ENCODE results near the gene TRAP1. TPM values are rescaled to one million over a fixed set of nuclear protein-coding genes. Genes with fewer than 3 reads are reported as not detected.

TRAP1 gene
- total RNA-seq, 1 experiment from 2014 or later = 137 TPM

- 0 out of 2 replicates have a peak, but pooled peaks have one; percentile 7 for ATAC-seq
- in situ Hi-C loops (cut with HindIII; ENCODE audit: low pct_unique_long_range_greater_than_20kb, low sequenced_read_pairs) = no loop called here
- CTCF ChIA-PET = no interaction called here
Observed at GRCh38 chr16:3664187-3664896, 53.0 kb downstream of the TRAP1 start.

DNA sequence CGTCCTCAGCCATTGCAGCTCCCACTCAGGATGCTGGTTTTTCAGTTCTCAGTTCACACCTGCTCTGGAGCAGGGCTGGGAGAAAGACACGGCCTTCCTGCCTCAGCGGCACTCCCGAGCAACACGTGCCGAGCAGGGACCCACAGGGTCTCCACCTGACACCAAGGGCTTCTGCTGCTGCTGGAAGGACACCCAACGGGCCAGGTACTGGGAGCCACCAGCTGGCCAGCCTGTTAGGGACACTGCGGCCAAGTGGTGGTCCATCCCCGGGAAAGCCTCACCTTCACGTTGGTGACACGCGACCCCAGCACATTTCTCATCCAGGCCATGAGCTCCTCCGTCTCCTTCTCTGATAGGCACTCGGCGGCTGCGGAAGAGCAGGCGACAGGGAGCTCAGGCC lies 54.7 kb downstream of the TRAP1 start:
- BruUV-seq (replicated peaks) = no TSS peak
- ATAC-seq = no peak
- CTCF ChIA-PET = no interaction called here

More at GRCh38 chr16:3664187-3664896, 53.0 kb downstream of the TRAP1 start:
- Histone ChIP-seq H3K27ac (ENCODE audit: low read length) (no peak overlapping the region), H3K9me3 (ENCODE audit: control insufficient read depth, insufficient read depth, low read depth, low read length) (no peaks in the 10 kb centered on the region), H3K27me3 (ENCODE audit: control insufficient read depth, insufficient read depth, low read length) (no peaks in the 10 kb centered on the region), H3K4me1 (ENCODE audit: control insufficient read depth, insufficient read depth, low read length) (no peaks in the 10 kb centered on the region), H3K4me3 (ENCODE audit: low read depth in 2 of 2, low read length in 2 of 2) (no peak overlapping the region), H3K36me3 (ENCODE audit: control insufficient read depth, insufficient read depth, low read length) (peaks cover 7% of the 10 kb centered on the region)
- TF ChIP-seq REST (IDR thresholded peaks at IDR 0.05; ENCODE audit: insufficient read depth in 1 of 2, low read depth in 2 of 2, low read length in 1 of 2) (no peak), POLR2AphosphoS5 (IDR thresholded peaks at IDR 0.05; ENCODE audit: low read depth, low read length) (no peak), TCF7L2 (IDR thresholded peaks at IDR 0.05; ENCODE audit: low read depth, low read length) (no peak), CTCF (IDR thresholded peaks at IDR 0.05) (no peak), SIN3A (IDR thresholded peaks at IDR 0.05; ENCODE audit: borderline replicate concordance, insufficient read depth, low read depth, low read length) (no peak)
- POLR2A ChIA-PET = no interaction called here
- DNase-seq (ENCODE audit: low read depth, low spot score) = no peak
- intact Hi-C loops (cut with micrococcal nuclease; ENCODE audit: unreplicated experiment) = no loop called here
- no TSS peak for BruUV-seq (replicated peaks)

More for the DNA sequence above, 54.7 kb downstream of the TRAP1 start:
- POLR2A ChIA-PET = no interaction called here
- in situ Hi-C loops (cut with HindIII; ENCODE audit: low pct_unique_long_range_greater_than_20kb, low sequenced_read_pairs) = no loop called here
- Histone ChIP-seq H3K36me3 (ENCODE audit: control insufficient read depth, insufficient read depth, low read length) (peaks cover 7% of the 10 kb centered on the region), H3K27me3 (ENCODE audit: control insufficient read depth, insufficient read depth, low read length) (no peaks in the 10 kb centered on the region), H3K4me3 (ENCODE audit: low read depth in 2 of 2, low read length in 2 of 2) (no peak overlapping the region), H3K27ac (ENCODE audit: low read length) (no peak overlapping the region), H3K4me1 (ENCODE audit: control insufficient read depth, insufficient read depth, low read length) (0 out of 2 replicates have a peak, but pooled peaks cover 5% of the 10 kb centered on the region), H3K9me3 (ENCODE audit: control insufficient read depth, insufficient read depth, low read depth, low read length) (no peaks in the 10 kb centered on the region)
- TF ChIP-seq REST (IDR thresholded peaks at IDR 0.05; ENCODE audit: insufficient read depth in 1 of 2, low read depth in 2 of 2, low read length in 1 of 2) = no peak
- TF ChIP-seq TCF7L2 (IDR thresholded peaks at IDR 0.05; ENCODE audit: low read depth, low read length) = no peak
- no peak for TF ChIP-seq SIN3A (IDR thresholded peaks at IDR 0.05; ENCODE audit: borderline replicate concordance, insufficient read depth, low read depth, low read length)
- no peak for TF ChIP-seq POLR2AphosphoS5 (IDR thresholded peaks at IDR 0.05; ENCODE audit: low read depth, low read length)
- TF ChIP-seq CTCF (IDR thresholded peaks at IDR 0.05) = no peak
- no peak for DNase-seq (ENCODE audit: low read depth, low spot score)
- intact Hi-C loops (cut with micrococcal nuclease; ENCODE audit: unreplicated experiment) = no loop called here

All from Panc1 (cell line).